GM19043 (cell line): ENCODE results near the gene GPR137.

Experiments
- ATAC-seq: cut with Tn5 transposase; IDR thresholded peaks from one replicate; pipeline ENCODE4 v1.9.1; 2021; ENCODE audit warnings: low read depth; ENCODE audit not compliant: unreplicated experiment

The GPR137 gene

GRCh38 chr11:64337538-64338249 lies 52.0 kb downstream of the GPR137 start:
- ATAC-seq, result no peak

GRCh38 chr11:64338716-64339115 lies 53.1 kb downstream of the GPR137 start:
- ATAC-seq, result no peak
